Astrocyte (in vitro differentiated cells and primary cell): Measurements from ENCODE around the gene C1orf232.

Experiments used
- EZH2 ChIP-seq: IDR thresholded peaks from 2 replicates; pipeline ENCODE4 v1.6.1; 2012; ENCODE audit warnings: mild to moderate bottlenecking, low read length, inconsistent platforms; ENCODE audit not compliant: insufficient read depth
- TF ChIP-seq, protein P1 (sequence below): IDR thresholded peaks from 2 replicates; pipeline ENCODE4 v1.5.1; 2011; ENCODE audit warnings: low read depth, mild to moderate bottlenecking, inconsistent platforms, low read length, moderate library complexity; ENCODE audit not compliant: insufficient read depth

DNA sequence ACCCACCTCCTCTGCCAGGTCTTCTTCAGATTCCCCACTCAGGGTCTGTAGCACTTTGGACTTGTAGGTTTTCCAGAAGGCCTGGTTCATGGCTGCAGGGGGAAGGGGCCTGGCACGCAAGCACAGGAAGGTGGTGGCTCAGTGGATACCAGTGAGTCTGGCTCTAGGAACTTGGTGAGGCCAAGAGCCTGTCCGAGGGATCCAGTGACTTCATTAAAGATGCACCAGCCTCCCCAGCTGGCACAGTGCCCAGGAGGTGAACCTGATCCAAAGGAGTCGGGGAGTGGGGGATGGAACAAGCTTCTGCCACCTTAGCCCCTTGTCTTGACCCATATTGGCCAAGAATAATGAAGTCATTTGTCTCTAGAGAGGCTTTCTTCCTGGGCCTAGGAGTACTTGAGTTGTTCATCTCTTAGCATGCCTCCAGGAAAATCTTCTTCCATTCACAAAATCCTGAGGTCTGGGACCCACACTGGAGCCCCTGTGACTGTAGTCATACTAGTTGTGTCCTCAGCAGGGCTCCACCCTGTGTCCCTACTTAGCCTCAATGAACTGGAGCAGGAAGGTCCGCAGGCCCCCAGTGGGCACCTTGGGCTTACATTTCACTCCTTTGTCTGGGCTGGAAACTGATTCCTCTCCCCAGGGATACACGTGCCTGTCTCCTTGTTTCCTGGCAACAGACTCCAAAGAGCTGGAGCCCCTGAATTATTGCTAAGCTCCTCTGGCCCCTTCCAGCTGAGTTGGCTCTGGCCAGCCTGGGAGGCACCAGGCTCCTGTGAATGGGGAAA, at the start of gene C1orf232:
- TF ChIP-seq, protein P1, sequence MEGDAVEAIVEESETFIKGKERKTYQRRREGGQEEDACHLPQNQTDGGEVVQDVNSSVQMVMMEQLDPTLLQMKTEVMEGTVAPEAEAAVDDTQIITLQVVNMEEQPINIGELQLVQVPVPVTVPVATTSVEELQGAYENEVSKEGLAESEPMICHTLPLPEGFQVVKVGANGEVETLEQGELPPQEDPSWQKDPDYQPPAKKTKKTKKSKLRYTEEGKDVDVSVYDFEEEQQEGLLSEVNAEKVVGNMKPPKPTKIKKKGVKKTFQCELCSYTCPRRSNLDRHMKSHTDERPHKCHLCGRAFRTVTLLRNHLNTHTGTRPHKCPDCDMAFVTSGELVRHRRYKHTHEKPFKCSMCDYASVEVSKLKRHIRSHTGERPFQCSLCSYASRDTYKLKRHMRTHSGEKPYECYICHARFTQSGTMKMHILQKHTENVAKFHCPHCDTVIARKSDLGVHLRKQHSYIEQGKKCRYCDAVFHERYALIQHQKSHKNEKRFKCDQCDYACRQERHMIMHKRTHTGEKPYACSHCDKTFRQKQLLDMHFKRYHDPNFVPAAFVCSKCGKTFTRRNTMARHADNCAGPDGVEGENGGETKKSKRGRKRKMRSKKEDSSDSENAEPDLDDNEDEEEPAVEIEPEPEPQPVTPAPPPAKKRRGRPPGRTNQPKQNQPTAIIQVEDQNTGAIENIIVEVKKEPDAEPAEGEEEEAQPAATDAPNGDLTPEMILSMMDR: no peak
- no peak for TF ChIP-seq EZH2
